GM19240 (cell line): ENCODE measurements around the gene KRT76.
"Not testable (repeated sequence)": the region's sequence is repeated elsewhere in the genome, so short reads cannot be mapped to it uniquely, and the experiment has no call there.

ENCODE experiments used
- DNase-seq: peaks from one replicate; pipeline ENCODE4 v3.0.0; 2011; ENCODE audit warnings: low spot score; ENCODE audit not compliant: insufficient read length

KRT76 gene

DNA sequence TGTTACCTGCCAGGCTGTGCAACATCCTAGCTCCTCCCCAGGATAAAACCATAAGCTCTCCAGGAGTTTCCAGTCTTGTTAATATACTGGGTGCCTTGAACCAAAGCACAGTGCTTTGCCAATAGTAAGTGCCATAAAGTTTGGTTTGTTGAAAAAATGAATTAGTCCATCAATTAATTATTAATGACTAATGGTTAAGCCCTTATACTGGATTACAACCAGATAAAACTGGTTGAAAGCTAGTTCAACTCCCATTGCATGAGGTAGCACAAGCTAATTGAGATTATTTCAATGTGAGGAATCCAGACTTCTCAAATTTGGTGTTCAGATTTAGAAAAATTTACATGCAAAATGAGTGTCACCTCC is 20.4 kb upstream of the KRT76 start:
- no peak for DNase-seq

DNA sequence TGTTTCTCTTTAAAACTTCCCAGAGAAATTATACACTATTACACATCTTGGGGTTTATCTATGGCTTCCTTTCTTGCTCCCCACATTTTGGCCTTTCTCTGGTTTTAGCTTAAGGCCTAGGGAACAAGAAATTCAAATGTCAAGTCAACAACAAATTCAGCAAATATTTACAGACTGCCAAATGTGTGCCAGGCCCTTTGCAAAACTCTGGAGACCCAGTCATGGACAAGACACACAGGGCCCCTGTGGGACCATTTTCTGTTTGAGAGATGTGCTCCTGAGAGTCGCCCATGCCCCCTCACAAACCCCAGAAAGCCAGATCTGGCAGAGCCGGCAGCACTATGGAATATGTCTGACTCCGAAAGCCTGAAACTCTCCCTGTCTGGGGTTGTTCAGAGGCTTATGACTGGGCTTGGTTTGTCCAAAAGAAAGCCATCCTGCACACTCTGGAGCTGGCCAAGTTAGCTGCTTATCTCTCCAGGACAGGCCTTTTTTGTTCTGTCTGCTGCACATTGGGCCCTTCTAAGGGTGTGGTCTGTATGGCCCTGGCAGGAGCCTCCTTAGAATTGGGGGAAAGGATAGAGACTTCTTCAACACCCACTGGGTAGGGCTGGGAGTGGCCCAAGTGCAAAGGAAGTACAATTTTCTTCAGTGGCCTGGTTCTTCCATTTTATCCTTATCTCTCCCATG is 19.8 kb upstream of the KRT76 start:
- DNase-seq, result no peak

DNA sequence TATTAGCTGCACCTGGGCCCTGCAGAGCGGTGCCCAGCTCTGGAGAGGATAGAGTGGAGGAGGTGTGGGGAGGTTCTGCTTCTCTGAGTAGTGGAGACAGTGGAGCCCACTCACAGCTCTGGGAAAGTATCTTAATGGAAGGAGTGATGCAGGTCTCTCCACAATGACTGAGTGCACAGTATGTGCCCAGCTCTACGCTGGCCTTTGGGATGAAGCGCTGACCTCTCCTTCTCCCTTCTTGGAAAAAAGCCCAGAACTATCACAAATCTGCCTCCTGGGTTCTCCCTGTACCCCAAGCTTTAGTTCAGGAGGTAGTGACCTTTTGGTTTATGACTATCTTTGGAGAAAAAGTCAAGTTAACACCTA is 19.3 kb upstream of the KRT76 start:
- no peak for DNase-seq

DNA sequence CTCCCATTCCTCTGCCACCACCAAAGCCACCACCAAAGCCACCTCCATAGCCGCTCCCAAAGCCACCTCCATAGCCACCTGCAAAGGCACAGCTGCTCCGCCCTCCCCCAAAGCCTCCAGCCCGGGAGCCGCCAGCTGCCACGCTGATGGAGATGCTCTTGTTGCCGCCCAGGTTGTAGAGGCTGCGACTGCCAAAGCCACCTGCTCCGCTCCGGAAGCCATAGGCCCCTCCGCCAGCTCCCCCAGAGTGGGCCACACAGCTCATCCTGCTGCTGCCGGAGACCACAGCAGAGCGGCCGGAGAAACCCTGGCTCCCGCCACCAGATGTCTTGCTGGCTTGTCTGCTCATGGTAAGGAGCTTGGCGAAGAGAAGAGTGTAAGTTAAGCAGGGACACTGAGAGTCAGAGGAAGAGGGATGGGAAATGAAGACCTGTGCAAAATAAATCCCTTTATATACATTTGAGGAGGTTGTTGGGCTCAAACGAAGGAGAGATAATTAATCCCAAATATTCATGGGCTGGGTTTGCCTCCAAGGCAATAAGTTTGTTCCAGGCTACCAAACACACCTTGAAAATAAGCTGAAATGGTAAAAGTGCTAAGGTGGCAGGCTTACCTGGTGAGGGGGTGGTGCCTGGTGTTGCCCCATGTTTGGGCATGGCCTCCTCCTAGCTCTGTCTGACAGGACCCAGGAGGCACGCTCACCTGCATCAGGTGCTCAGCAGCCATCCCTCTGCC is 18.7 kb upstream of the KRT76 start, which contains the start of gene KRT3:
TSS of gene KRT3 (minus strand) at position 424 of the 735 bp plus-strand sequence. CDS start at position 349, 75 bp downstream.
- DNase-seq, result no peak

DNA sequence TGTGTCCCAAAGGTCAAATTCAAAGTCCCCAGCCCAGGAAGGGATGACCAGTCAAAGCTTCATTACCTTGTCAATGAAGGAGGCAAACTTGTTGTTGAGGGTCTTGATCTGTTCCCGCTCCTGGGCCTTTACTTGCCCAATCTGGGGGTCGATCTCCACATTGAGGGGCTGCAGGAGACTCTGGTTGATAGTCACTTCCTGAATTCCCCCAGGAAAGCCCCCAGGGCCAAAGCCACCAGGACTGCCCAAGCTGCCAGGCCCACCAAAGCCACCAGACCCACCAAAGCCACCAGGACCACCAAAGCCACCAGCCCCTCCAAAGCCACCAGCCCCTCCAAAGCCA is 18.2 kb upstream of the KRT76 start:
- not testable (repeated sequence) for DNase-seq

DNA sequence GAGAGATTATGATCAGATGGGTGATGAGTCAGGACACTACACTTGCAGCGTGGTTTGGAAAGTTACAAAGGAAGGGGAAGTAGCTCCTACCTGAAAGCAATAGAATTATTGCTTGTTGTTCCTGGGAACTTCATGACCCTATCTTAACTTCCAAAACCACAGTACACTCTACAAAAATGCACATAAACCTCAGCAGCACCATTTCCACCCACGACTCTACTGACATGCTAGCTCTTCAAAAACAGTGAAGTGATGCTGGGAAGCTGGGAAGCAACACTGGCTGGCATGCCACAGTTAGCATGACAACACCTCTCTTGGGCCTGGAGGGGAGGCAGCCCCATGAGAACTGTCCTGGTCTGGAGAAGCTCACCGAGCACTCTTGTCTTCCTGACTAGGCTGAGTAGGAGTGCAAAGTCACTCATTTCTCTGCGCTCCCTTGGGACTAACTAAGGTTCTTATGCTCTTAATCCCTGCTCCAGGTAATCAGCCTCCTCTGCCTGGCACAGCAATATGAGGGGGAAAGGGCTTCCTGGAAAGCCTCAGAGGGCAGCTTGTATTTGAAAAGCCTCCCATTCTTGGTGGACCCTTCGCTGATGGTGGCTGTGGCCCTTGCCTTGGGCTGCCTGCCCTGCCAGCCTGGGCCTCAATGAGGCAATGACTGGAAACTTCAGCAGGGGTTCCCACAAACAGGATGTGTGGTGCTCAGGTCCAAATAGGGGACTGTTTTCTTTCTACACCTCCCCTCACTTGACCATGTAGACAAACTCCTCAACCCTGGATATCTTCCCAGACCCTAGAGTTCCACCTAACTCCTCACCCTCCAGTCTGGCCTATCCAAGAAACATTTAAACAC is 17.6 kb upstream of the KRT76 start:
- DNase-seq, result no peak

DNA sequence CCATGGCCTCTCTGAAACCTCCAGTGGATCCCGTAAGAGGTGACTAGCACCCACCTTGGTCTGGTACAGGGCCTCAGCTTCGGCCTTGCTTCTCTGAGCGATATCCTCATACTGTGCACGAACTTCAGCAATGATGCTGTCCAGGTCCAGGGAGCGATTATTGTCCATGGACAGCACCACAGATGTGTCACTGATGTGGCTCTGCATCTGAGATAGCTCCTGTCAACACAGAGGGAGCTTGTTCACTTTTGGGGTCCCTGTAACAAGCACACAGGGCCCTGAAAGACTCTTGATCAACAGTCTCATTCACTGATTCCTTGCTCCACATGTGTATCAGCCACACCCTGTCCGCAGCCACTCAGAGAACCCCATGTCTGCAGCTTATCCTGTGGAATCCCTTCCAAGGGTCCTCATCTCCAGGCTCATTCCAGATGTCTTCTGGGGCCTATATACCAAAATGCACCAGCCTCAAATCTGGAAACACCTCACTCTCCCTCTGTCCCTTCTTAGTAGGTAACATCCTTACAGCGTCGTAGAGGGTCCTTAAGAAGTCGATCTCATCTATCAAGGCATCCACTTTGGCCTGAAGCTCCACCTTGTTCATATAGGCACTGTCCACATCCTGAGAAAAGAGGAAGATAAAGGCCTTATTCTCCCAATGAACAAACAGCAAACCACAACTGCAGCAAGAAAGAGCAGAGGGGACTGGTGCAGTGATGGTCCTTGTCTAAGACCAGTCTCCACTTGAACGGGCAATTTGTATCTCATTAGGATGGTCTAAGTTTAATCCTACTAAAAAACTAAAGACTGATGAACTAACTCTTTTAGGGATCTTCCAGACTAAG is 15.3 kb upstream of the KRT76 start:
- no peak for DNase-seq

DNA sequence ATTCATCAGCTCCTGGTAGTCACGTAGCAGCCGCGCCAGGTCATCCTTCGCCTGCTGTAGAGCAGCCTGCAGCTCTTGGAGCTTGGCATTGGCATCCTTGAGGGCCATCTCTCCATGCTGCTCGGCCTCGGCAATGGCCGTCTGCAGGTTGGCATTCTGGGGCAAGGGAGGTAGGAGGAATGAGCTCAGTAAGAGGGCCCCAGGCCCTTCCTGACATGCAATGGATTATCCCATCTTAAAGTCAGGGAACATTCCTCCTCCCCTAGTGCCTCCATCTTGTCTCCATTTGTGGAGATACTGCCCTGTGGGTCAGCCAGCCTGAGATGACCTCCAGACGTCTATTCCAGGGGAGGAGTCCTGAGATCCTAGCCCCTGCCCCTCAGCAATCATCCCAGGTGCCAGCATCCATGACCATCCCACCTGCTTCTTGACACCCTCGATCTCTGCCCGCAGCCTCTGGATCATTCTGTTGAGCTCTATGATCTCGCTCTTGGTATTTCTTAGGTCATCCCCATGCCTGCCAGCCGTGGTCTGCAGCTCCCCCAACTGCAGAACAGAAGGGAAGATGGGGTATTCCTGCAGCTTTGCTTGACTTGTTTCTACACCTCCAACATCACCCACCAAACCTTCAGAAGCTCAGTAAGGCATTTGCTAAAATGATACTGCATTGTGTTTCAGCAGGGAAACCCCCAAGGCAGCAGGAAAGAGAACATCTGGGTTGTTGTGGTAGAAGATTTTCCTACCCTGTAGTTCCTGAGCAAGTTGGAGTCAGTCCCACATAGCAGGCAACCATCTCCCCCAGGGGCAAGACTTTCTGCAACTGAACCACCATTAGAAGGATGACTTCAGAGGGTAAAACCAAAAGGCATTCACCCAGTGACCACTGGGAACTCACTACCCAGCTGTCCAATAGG is 14.4 kb upstream of the KRT76 start:
- DNase-seq, result no peak

DNA sequence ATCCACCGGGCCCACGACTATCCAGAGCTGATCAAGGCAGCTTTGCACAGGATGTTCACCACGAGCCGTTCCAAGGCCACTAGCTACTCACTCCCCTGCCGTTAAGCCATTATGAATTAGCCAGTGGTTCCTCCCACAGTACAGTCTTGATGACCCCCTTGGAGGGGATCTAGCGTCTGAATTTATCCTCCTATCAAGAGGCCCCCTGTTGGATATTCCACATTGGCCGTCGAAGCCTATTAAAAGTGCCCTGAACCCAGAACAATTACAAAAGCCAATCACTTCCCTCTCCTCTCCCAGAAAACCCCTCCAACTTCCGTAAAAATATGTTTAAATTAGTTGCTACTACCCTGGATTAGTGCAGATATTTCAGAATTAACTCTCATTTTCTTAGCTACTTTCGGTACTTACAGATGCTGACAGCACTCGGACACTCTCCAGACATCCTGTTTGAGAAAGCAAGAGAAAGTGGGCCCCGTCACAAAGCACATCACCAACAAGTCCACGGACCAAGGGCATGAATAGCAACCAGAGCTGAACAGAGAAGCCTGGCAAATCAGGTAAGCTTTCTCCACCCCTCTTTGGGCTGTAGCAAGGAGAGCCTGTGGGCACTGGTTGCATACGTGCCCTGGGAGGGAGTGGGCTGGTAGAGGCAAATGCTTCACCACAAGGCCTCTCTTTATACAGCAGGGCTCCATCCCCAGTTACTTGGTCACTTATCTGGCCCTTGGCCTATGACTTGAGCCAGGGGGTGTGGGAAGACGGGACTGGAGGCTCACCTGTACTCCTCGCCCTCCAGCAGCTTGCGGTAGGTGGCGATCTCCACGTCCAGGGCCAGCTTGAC is 13.5 kb upstream of the KRT76 start:
- DNase-seq, result no peak

DNA sequence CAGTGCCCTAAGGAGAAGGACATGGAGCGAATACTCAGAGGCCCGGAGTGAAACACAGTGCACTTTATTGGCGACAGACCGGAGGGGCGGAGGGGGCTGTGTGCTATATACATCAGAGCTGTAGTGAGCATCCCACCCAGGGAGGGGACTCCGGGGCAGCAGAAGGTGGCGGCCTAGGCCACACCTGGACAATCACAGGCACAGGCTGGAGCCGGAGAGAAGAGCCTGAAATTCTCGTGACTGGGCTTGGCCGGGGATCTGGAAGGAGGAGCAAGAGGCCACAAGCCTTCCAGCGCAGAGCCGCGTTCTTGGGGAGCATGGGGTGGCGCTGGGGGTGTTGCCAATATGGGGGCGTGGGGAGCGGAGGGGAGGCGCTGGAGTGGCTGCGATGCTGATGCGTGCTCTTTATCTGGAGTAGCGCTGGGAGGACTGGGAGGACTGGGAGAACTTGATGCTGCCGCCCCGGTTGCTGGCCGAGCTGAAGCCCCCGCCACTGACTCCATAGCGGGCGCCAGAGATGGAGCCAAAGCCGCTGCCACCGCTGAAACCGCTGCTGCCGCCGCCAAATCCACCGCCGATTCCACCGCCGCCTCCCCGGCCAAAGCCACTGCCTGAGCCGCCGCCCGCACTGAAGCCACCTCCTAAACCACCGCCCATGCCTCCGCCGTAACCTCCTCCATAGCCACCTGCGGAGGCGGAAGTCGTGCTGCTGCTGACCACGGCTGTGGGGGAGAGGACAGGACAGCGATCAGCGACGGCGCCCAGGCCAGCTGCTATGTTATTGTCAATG is 12.7 kb upstream of the KRT76 start:
- no peak for DNase-seq

DNA sequence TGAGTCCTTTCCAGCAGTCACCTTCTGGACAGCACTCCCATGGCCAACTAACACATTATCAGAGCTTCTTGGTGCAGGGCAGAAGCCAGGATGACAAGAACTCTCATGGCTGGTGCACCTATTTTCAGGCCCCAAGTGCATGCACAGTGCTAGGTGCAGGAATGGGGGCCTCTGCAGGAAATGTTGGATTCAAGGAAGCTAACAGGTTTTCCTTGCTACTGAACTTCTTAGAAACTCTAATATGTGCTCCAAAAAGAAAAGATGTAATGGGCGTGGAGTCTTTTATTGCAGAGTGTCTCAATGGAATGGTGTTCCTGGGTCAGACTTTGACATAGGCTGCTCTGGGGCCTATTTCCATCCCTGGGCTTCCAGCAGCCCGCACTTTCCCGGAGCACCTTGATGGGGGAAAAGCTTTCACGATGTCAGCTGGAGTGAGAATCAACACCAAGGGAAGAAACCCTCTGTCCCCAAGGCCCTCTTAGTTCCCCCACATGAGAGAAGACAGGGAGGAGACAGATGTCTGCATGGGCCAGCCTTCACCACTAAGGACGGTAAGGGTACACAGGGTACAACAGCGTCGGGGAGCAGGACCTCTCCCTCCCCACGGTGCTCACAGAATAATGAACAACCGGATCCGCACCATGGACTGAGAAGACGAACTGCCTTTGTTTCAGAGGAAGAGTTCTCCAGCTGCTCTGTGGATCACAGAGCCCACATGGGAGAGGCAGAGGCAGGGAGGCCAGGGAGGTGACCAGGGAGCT is 11.9 kb upstream of the KRT76 start:
- no peak for DNase-seq

DNA sequence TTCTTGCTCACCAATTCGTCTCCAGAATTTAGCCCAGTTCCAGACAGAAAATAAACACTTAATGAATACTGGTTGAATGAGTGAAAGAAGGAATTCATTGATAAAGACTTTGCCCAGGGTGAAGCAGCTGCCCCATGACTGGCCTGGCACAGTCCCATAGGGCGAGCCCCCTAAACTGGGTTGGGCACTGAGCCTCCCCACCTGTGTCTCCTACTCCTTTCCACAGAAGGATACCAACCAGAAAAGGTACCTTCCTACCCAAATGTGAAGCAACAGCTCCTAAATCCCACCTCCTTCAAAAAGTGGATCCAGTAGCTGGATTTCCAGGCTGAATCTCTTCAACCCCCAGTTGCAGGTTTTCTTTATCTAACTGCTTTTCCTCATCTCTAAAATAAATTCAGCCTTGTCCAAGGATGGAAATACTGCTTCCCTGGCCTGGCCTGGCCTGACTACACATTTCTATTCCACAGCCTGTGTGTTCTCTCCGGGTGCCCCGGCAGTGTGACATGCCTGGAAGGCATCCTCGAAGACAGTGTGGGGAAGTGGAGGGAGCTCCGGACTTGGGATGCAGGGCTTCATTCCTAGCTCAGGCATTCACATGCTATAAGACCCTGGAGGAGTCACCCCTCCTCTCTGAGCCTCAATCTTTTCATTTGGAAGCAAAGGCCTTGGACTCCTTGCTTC is 11.2 kb upstream of the KRT76 start:
- DNase-seq, result no peak

DNA sequence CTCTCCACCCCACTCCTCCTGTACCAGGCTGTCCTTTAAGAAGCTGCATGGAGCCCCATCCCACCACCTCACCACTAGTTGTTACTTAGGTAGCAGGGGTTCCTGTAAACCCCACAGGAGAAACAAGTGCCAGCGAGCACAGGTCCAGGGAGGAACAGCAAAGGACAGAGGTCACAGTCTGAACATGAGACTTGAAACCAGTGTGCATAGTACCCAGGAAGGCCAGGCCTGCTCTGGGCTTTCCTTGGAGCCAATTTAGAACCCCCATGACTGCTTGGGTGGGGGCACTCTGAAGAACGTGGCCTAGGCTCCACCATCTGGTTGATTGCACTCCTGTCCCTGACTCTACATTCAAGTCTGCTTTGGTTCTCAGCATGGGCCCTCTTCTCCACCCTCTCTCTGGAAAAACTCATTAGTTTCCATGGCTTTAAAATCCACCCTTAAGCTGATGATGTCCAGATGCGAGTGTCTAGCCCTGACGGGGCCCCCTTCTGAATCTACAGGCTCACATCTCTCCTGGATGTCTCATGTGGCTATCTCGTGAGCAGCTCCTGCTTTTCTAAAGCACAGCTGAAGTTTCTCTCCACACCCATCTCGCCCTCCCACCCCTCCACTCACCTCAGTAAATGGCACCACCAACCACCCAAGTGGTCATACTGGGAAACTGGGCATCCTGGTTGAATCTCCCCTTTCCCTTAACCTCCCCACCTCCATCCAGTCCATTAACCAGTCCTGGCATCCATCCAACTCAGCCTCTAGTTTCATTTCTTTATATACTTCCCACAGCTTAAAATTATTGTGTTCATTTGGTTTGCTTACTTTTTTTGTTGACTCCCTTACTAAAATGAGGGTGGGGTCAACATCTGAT is 10.4 kb upstream of the KRT76 start:
- no peak for DNase-seq

DNA sequence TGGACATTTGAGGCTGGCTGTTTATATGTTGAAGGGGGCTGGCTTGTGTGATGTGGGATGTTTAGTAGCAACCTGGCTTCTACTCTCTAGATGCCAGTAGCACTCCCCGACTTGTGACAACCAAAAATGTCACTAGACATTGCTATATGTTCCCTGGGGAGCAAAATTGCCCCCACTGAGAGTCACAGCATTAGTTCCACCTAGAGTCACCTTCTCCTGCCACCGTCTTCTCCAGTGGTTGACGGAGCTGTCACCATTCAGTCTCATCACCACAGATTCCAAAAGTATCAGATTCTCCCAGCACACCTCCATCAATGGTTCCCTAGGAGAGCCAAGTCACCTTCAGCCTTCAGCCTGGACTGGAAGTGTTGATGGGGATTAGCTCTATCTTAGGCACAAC is 7.8 kb upstream of the KRT76 start:
- DNase-seq, result no peak

DNA sequence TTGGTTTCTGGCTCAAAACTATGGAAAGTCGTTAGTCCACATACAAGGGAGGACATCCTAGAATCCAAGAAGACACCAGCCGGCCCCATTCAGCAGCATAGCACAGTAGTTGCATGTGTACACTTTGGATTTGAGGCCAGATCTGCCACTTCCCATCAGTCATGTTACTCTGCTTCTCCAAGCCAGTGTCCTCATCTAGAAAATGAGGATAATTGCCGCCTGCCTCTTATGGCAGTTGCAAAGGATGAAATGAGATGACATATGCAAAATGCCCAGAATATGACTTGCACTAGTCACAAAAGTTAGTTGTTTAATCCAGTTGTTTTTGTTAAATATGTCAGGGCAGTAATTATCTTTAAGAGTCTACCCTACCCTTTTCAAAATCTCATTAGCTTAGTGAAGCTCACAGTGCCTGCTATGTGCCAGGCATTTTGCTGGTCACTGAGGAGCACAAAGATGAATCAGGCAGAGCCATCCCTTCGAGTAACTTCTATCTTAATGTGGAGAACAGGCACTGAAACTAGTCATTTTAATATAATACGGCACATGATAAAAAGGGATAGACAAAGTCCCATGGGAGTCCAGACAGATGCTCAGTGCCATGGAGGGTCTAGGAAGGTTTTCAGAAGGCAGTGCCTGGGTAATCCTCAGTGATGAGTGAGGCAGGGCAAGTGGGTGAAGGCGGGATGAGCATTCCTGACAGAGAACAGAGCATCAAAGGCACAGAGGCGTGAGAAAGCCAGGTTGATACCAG is 6.6 kb upstream of the KRT76 start:
- no peak for DNase-seq

DNA sequence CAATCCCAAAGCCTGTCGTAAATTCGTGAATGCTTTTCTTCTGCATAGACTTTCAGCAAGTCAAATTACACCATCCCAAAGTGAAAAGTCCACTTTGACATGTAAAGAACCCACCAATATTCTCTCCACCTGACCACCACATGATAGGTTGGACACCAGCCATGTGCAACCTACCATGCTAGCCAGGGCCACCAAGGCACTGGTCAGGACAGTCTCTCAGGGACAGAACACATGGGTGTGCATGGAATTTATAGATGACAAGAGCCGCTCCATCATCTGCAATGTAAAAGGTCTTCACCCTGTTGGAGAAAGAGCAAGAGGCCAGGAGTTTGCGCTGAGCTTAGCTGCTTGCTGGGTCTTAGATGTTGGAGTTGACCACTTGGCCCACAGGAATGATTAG is 5.4 kb upstream of the KRT76 start:
- no peak for DNase-seq
